Fibroblast of mammary gland (primary cell): ENCODE results near the gene UBR4.

Source experiments
- DNase-seq: peaks from one replicate; pipeline ENCODE4 v3.0.0-alpha.2; 2010; ENCODE audit warnings: low read depth
- H3K4me3 ChIP-seq: 2 replicates; pipeline ENCODE4 v1.5.1; 2011; ENCODE audit warnings: low read depth, mild to moderate bottlenecking, low read length, moderate library complexity; ENCODE audit not compliant: control insufficient read depth
- TF ChIP-seq, protein P1 (sequence below): conservative IDR thresholded peaks from 2 replicates; pipeline ENCODE4 v1.5.1; 2011; ENCODE audit warnings: low read depth, low read length, inconsistent platforms; ENCODE audit not compliant: control insufficient read depth, insufficient read depth

Gene UBR4

DNA sequence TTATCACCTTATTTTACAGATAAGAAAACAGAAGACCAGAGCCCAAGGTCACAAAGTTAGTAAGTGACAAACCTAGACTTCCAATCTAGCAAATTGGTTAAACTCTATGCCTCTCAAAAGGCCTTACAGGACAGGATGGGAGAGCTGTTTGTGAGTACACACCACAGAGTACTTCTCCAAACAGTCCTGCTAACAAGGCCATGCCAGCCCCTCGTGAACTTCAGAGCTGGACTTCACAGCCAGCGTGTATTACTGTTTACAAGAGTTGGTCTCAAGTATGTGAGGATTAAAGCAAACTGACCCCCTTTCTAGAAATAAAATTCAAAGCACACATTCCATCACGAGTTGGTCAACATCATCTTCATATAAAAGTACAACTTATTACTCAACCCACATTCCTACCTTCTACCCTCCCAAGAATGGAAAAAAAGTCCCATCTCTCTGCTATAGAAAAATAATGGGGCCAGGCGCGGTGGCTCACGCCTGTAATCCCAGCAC, 19.8 kb upstream of the UBR4 start:
- no peak overlapping the region for H3K4me3 ChIP-seq
- DNase-seq: no peak
- TF ChIP-seq, protein P1, sequence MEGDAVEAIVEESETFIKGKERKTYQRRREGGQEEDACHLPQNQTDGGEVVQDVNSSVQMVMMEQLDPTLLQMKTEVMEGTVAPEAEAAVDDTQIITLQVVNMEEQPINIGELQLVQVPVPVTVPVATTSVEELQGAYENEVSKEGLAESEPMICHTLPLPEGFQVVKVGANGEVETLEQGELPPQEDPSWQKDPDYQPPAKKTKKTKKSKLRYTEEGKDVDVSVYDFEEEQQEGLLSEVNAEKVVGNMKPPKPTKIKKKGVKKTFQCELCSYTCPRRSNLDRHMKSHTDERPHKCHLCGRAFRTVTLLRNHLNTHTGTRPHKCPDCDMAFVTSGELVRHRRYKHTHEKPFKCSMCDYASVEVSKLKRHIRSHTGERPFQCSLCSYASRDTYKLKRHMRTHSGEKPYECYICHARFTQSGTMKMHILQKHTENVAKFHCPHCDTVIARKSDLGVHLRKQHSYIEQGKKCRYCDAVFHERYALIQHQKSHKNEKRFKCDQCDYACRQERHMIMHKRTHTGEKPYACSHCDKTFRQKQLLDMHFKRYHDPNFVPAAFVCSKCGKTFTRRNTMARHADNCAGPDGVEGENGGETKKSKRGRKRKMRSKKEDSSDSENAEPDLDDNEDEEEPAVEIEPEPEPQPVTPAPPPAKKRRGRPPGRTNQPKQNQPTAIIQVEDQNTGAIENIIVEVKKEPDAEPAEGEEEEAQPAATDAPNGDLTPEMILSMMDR: no peak

DNA sequence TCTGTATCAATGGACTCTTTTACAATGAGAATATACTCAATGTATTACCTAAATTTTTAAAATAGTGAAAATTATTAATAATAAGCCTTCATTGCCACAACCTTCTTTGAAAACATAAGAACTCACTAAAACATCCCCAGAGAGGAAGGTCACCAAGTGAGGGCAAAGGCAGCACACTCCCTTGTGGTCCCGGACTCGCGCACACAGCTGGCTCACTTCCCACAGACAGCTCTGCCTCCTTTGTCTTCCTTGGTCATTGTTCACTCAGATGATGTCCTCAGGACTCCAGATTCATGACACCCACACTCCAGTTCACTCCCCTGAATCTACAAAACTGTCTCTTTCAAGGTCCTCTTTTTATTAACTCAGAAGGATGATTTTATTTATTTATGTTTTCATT, 19.2 kb upstream of the UBR4 start:
- DNase-seq: no peak
- TF ChIP-seq, protein P1: no peak
- no peak overlapping the region for H3K4me3 ChIP-seq

DNA sequence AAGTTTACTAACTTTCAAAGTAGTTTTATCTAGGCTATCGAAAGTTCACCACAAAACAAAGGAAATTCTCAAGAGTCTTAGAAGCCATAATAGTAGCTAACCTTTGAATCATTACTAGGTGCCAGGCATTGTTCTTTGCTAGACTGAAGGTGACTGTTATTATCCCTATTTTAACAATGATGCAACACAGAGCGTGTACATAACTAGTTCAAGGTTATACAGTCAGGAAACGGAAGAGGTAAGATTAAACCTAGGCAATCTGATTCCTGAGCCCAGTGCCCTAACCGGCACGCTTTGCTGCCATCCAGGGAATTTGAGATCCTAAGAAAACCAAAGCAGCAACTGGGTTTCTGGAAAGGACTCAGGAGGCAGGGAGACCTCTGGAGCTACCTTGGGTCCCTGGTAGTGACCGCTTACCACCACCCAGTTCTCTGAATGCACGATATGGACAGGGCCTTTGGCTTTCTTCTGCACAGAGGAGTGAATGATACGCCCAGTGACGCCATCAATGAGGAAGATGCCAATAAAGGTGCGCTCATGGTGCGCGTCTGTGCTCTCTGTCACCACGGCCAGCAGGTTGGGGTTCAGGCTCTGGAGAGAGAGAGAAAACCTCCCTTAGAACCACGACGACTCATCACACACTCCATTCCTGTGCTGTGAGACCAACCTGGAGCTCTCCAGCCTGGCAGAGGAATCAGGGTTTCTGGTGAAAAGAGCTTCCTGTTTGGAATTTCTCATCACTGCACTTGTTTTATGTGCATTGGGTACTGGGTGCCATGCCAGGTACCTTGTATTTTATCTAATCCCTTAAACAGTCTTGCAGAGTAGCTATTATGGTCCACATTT, 13.1 kb upstream of the UBR4 start:
- DNase-seq: peak; percentile 23
- no peak overlapping the region for H3K4me3 ChIP-seq
- TF ChIP-seq, protein P1: no peak

DNA sequence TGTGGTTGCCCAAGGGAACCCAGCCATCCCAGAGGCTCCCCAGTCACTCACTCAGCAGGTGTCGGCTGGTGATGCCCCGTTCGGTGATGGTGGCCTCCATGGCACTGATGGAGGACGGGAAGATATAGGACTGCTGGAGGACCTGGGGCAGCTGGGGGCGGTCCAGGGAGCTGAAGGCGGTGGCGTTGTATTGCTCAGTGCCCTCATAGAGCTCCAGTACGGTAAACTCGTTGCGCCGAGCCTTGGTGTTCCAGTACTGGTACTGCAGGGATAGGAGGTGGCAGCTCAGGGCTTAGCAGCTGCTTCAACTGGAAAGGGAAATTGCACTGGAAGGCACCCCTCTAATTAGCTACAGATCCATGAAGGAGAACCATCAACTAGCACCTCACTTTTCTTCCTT, 12.5 kb upstream of the UBR4 start:
- TF ChIP-seq, protein P1: no peak
- H3K4me3 ChIP-seq: no peak overlapping the region
- DNase-seq: no peak

DNA sequence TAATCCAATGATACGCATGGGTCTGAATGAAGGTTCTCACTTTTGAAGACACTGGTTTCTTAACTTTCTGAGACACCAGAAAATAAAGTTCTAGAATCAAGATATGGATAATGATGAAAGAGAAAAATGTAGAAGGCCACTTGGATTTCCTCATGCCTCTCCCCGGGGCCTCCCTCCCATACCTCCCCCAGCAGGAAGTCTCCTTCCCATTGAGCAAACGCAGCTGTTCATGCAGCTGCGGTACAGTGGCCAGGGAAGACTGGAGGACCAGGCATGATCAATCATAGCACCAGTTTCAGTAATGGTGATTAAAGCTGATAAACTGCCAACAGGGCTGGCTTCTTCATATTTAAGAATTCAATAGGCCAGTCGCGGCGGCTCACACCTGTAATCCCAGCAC, 10.9 kb upstream of the UBR4 start:
- H3K4me3 ChIP-seq: no peak overlapping the region
- TF ChIP-seq, protein P1: no peak
- DNase-seq: peak; percentile 13

DNA sequence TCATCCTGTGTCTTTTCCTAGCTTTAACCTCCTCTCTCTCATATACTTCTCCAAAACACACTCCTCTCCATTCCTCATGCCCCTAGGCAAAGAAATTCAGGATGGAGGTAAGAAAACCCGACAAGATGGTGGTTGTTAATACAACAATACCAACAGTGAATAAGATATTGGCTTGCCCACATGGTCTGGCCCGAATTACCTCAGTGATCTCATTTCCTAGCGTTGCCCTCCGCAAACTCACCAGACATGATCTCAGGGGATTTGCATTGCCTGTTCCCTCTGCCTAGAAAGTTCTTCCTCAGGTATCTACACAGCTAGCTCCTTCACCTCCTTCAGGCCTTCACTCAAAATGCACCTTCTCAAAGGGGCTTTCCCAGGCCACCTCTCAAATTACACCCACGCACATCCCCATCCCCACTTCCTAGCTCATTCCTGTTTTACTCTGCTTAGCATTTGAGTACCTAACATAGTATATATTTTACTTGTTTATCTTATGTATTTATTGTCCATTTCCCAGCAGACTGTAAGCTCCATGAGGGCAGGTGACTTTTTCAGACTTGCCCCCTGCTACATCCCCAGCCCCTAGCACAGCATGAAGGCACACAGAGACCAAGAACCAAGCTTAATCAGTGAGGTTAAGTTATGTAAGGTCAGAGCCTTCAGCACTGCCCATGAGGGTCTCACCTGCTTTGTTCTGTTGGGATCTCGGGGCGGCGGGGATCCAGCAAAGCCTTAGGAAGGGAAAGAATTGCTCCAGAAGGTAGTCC, 10.2 kb upstream of the UBR4 start:
- peak; percentile 6 for DNase-seq
- no peak overlapping the region for H3K4me3 ChIP-seq
- TF ChIP-seq, protein P1: no peak
